ENCODE results near the gene ODAD4. TPM values are rescaled to one million over a fixed set of nuclear protein-coding genes. Genes with fewer than 3 reads are reported as not detected.
"Not testable (repeated sequence)": the region's sequence is repeated elsewhere in the genome, so short reads cannot be mapped to it uniquely, and the experiment has no call there.

The ODAD4 gene
- total RNA-seq, 1 donor from 2014 or later = 2.9 TPM

DNA sequence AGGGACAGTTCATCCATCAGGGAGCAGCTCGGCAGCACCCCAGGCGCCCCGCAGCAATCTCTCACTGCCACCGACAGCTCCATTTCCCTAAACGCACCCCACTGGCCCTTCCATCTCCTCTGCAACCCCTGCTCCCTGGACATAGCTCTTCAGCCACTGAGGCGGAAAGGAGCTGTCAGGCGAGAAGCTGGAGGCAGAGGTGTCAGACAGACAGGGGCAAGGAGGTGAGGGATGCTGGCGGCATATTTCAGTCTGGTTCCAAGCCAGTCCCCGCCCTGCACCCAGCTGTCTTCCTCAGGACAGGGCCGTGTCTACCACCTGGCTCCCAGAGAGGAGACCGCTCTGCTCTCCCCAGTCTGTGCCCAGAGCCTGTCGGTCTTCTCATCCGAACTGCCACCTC, 21.3 kb upstream of the ODAD4 start:
- intact Hi-C loops (cut with DNase I) = no loop called here
- ATAC-seq = no peak

GRCh38 chr17:41910701-41911391, 19.6 kb upstream of the ODAD4 start:
- intact Hi-C loops (cut with DNase I) = no loop called here
- DNase-seq (ENCODE audit: low spot score) (no peak), ATAC-seq (no peak)

More for the DNA sequence above, 21.3 kb upstream of the ODAD4 start:
- no peak for DNase-seq (ENCODE audit: low spot score)

GRCh38 chr17:41912925-41913324, 17.5 kb upstream of the ODAD4 start:
- intact Hi-C loops (cut with DNase I) = no loop called here
- DNase-seq (ENCODE audit: low spot score) (no peak), ATAC-seq (no peak)

GRCh38 chr17:41913798-41914197, 16.6 kb upstream of the ODAD4 start:
- DNase-seq (ENCODE audit: low spot score) = no peak
- intact Hi-C loops (cut with DNase I) = no loop called here
- ATAC-seq = no peak

DNA sequence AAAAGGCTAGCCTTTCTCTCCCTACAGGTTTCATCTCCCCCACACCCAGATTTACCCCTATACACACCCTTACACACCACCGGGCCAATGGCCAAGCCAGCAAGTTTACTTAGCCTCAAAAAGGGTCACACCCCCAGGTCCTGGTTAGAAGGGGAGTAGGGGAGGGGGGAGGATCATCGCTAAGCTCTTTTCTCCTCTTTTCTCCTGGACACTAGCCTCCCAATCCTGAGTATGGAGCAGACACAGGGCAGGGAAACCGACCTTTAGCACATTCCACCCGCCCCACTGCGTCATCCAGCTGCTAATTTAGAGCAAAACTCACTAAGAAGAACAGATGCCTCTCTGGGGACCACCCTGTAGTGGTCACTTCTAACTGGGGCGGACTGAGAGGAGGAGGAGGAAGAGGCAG, 16.1 kb upstream of the ODAD4 start:
- intact Hi-C loops (cut with DNase I) = no loop called here
- peak; percentile 14 for ATAC-seq
- DNase-seq (ENCODE audit: low spot score) = no peak

DNA sequence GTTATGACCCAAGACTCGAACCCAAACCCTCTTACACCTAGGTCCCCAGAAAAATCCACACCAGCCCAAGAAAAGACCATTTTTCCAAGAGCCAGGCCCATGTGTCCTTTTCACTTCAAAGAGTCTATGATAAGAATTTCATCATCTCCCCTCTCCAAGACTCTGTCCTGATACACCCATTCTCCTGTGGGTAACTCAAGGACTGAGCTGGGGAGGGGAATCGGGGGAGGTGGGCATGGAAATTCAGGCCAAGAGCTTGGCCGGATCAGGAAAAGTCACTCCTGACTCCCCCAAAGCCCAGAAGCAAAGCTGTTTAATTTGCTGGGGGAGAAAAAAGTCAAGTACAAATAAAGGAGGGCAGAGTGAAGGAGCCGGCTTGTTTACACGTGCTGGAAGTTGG, 15.4 kb upstream of the ODAD4 start:
- ATAC-seq (no peak), DNase-seq (ENCODE audit: low spot score) (no peak)
- intact Hi-C loops (cut with DNase I) = loop anchor here (5.0 kb wide), 1 partner anchor 1798 kb away; no protein-coding TSS in a partner anchor

DNA sequence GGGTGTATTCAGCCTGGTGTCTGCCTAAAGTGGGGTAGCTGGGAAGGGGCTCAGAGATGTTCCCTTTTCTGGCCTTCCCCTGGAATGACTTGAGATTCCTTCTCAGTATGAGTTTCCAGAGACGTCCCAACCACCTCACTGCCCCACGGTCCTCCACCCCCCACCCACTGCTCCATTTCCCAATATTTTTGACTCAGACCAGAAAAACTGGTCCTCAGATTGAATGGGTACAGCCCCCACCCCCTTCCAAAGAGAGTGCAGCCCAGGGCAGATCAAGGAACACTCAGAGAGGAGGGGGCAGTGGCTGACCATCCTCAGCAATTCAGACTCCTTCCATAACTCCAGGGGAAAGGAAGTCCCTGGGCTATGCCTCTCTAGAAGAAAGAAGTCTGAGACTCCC, 14.9 kb upstream of the ODAD4 start:
- DNase-seq (ENCODE audit: low spot score) = no peak
- ATAC-seq = no peak
- intact Hi-C loops (cut with DNase I) = loop anchor here (5.0 kb wide), 1 partner anchor 1798 kb away; no protein-coding TSS in a partner anchor

DNA sequence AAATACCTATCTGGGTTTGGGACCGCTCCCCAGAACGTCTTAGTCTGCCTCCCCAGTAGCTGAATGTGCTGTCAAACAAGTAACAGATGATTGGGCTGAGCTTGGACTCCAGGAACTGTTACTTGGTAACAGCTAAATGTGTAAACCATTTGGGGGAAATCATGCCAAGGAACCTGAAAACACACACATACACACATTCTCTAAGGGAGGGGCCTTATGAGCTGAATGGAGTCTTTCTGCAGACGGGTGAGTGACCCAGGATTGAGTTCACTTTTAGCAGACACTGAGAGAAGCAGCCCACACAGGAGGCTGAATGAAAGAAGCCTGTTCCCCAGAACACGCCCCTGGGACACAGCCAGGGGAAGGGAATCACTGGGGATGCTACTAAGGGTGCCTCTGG, 13.2 kb upstream of the ODAD4 start:
- peak; percentile 41 for ATAC-seq
- intact Hi-C loops (cut with DNase I) = loop anchor here (5.0 kb wide), 1 partner anchor 1800 kb away; no protein-coding TSS in a partner anchor
- DNase-seq (ENCODE audit: low spot score) = no peak

- DNase-seq (ENCODE audit: low spot score) (peak; percentile 82), ATAC-seq (peak; percentile 6)
- intact Hi-C loops (cut with DNase I) = loop anchor here (5.0 kb wide), 1 partner anchor 1800 kb away; no protein-coding TSS in a partner anchor
Measured at GRCh38 chr17:41917679-41918313, 12.6 kb upstream of the ODAD4 start.

- ATAC-seq (peak; percentile 96), DNase-seq (ENCODE audit: low spot score) (peak; percentile 98)
- intact Hi-C loops (cut with DNase I) = loop anchor here (5.0 kb wide), 1 partner anchor 1801 kb away; no protein-coding TSS in a partner anchor
Measured at GRCh38 chr17:41918314-41919164, 11.9 kb upstream of the ODAD4 start, which contains the start of gene ACLY. Gene ACLY, minus strand, starts transcription at chr17:41918951. Its CDS starts 5,078 bp downstream, at chr17:41913873.

- ATAC-seq = peak; percentile 61
- peak; percentile 80 for DNase-seq (ENCODE audit: low spot score)
- intact Hi-C loops (cut with DNase I) = loop anchor here (5.0 kb wide), 1 partner anchor 1802 kb away; no protein-coding TSS in a partner anchor
Measured at GRCh38 chr17:41919165-41919817, 11.1 kb upstream of the ODAD4 start.

GRCh38 chr17:41919840-41920579, 10.4 kb upstream of the ODAD4 start:
- ATAC-seq (no peak), DNase-seq (ENCODE audit: low spot score) (no peak)
- intact Hi-C loops (cut with DNase I) = loop anchor here (5.0 kb wide), 1 partner anchor 1803 kb away; no protein-coding TSS in a partner anchor

- ATAC-seq (no peak), DNase-seq (ENCODE audit: low spot score) (no peak)
- intact Hi-C loops (cut with DNase I) = no loop called here
Measured at GRCh38 chr17:41920580-41920955, 9.8 kb upstream of the ODAD4 start.

DNA sequence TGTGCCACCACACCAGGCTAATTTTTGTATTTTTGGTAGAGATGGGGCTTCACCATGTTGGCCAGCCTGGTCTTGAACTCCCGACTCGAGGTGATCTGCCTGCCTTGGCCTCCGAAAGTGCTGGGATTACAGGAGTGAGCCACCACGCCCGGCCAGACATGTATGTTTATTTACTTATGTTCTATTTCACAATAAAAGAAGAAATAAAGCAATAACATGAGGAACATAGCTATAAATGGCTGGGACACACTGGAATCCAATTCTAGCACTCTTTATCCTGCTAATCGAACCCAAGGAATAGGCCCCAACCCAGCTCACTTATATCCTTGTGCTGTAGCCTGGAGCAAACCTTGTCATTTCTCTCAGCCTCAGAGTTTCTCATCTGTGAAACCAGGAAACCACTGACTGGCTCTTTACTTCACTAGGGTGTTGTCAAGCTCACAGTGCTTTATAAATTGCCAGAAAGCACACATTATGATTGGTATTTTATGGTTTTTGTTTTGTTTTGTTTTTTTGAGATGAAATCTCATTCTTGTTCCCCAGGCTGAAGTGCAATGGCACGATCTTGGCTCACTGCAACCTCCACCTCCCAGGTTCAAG, 4.3 kb upstream of the ODAD4 start:
- intact Hi-C loops (cut with DNase I) = no loop called here
- ATAC-seq (no peak), DNase-seq (ENCODE audit: low spot score) (no peak)

DNA sequence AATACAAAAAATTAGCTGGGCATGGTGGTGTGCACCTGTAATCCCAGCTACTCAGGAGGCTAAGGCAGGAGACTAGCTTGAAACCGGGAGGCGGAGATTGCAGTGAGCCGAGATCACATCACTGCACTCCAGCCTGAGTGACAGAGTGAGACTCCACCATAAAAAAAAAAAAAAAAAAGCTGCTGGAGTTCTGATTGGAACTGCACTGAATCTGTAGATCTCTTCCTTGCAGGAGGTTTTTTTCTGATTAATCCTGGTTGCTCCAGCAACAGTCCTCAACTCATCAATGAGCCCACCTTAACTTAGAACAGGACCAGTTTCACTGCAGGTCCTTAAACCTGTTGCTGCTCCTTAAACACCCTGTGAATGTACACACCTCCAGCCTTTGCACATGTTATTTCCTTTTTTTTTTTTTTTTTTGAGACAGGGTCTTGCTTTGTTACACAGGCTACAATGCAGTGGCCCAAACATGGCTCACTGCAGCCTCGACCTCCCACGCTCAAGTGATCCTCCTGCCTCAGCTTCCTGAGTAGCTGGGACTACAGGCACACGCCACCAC, 1.6 kb upstream of the ODAD4 start:
- ATAC-seq = no peak
- intact Hi-C loops (cut with DNase I) = no loop called here
- no peak for DNase-seq (ENCODE audit: low spot score)

DNA sequence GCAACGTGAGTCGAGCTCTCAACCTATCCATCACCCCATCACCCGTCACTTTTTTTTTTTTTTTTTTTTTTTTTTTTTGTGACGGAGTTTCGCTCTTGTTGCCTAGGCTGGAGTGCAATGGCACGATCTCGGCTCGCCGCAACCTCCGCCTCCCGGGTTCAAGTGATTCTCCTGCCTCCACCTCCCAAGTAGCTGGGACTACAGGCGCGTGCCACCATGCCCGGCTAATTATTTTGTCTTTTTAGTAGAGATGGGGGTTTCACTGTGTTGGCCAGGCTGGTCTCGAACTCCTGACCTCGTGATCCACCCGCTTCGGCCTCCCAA, 378 bp downstream of the ODAD4 start:
- intact Hi-C loops (cut with DNase I); ATAC-seq; DNase-seq (ENCODE audit: low spot score): not testable (repeated sequence)

GRCh38 chr17:41931715-41932114, 1.3 kb downstream of the ODAD4 start:
- DNase-seq (ENCODE audit: low spot score); ATAC-seq; intact Hi-C loops (cut with DNase I): not testable (repeated sequence)
